Mucosa of stomach (tissue), 1 donor: ENCODE results near the gene MUC22.
"Not testable (repeated sequence)": the region's sequence is repeated elsewhere in the genome, so short reads cannot be mapped to it uniquely, and the experiment has no call there.

ENCODE experiments used
- H3K27me3 ChIP-seq: one replicate; pipeline ENCODE4 v1.7.0; 2013; ENCODE audit warnings: mild to moderate bottlenecking, low read length; ENCODE audit not compliant: control insufficient read depth, insufficient read depth
- H3K36me3 ChIP-seq: one replicate; pipeline ENCODE4 v1.7.0; 2013; ENCODE audit warnings: low read length; ENCODE audit not compliant: control insufficient read depth, insufficient read depth
- H3K4me1 ChIP-seq: one replicate; pipeline ENCODE4 v1.7.0; 2013; ENCODE audit warnings: mild to moderate bottlenecking, low read length; ENCODE audit not compliant: control insufficient read depth, insufficient read depth
- H3K4me3 ChIP-seq: one replicate; pipeline ENCODE4 v1.7.0; 2013; ENCODE audit warnings: low read length
- H3K9ac ChIP-seq: one replicate; pipeline ENCODE4 v1.7.0; 2013; ENCODE audit warnings: mild to moderate bottlenecking, low read length, moderate library complexity
- H3K9me3 ChIP-seq: one replicate; pipeline ENCODE4 v1.7.0; 2013; ENCODE audit warnings: mild to moderate bottlenecking, low read length, moderate library complexity; ENCODE audit not compliant: control insufficient read depth
- donor health status: Pancreatic carcinoma.

The MUC22 gene

GRCh38 chr6:30979690-30980089 is 30.6 kb upstream of the MUC22 start:
- H3K4me1 ChIP-seq = peaks cover 25% of the 10 kb centered on the region
- H3K4me3 ChIP-seq = no peak overlapping the region
- no peaks in the 10 kb centered on the region for H3K27me3 ChIP-seq
- no peaks in the 10 kb centered on the region for H3K9me3 ChIP-seq
- H3K9ac ChIP-seq = no peak overlapping the region
- no peaks in the 10 kb centered on the region for H3K36me3 ChIP-seq

- Histone ChIP-seq H3K36me3 (no peaks in the 10 kb centered on the region), H3K9me3 (no peaks in the 10 kb centered on the region), H3K27me3 (no peaks in the 10 kb centered on the region), H3K4me1 (peaks cover 19% of the 10 kb centered on the region), H3K9ac (no peak overlapping the region), H3K4me3 (no peak overlapping the region)
These were observed 28.1 kb upstream of the MUC22 start for GRCh38 chr6:30981942-30982772.

DNA sequence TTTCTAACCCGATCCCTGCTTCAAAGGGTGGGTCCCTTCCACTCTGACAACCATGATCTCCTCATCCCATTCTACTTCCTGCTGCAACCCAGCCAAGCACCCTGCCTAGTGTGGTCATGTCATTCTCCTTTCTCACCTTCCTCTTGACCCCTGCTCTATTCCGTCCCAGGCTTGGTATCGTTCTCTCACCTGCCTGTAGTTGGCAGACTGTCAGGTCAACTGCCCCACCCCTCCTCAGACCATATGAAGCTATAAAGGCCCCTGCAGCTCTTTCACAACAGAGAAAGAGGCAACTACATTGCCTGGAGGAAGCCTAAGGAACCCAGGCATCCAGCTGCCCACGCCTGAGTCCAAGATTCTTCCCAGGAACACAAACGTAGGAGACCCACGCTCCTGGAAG is 26.8 kb upstream of the MUC22 start, which contains the start of gene MUC21:
Gene MUC21, plus strand, starts transcription at position 280 of the 400 bp plus-strand sequence. CDS start 241 bp downstream, outside the sequence.
- no peaks in the 10 kb centered on the region for H3K9me3 ChIP-seq
- H3K36me3 ChIP-seq = no peaks in the 10 kb centered on the region
- H3K27me3 ChIP-seq = no peaks in the 10 kb centered on the region
- no peak within 1 kb of the TSS for H3K4me3 ChIP-seq
- peaks cover 19% of the 10 kb centered on the region for H3K4me1 ChIP-seq
- no peak within 1 kb of the TSS for H3K9ac ChIP-seq

DNA sequence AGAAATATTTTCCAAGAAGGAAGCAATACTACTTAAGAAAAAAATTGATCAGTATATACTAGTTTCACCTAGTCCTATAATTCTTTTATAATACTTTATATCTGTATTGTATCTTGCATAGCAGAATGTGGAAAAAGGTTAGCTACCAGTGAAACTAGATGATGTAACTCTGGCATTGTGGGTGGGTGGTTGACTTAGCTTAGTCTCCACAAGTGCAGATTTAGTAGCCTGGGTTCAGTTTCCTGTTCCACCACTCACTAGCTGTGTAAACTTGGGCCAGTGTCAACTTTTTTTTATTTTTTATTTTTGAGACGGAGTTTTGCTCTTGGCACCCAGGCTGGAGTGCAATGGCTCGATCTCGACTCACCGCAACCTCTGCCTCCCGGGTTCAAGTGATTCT is 24.8 kb upstream of the MUC22 start:
- no peaks in the 10 kb centered on the region for H3K27me3 ChIP-seq
- H3K9ac ChIP-seq = no peak overlapping the region
- H3K9me3 ChIP-seq = no peaks in the 10 kb centered on the region
- H3K4me3 ChIP-seq = no peak overlapping the region
- H3K4me1 ChIP-seq = peaks cover 19% of the 10 kb centered on the region
- H3K36me3 ChIP-seq = no peaks in the 10 kb centered on the region

- no peak overlapping the region for H3K4me3 ChIP-seq
- peaks cover 12% of the 10 kb centered on the region for H3K4me1 ChIP-seq
- H3K36me3 ChIP-seq = no peaks in the 10 kb centered on the region
- H3K9ac ChIP-seq = no peak overlapping the region
- H3K27me3 ChIP-seq = no peaks in the 10 kb centered on the region
- H3K9me3 ChIP-seq = no peaks in the 10 kb centered on the region
These were observed 23.0 kb upstream of the MUC22 start for GRCh38 chr6:30987304-30987703.

DNA sequence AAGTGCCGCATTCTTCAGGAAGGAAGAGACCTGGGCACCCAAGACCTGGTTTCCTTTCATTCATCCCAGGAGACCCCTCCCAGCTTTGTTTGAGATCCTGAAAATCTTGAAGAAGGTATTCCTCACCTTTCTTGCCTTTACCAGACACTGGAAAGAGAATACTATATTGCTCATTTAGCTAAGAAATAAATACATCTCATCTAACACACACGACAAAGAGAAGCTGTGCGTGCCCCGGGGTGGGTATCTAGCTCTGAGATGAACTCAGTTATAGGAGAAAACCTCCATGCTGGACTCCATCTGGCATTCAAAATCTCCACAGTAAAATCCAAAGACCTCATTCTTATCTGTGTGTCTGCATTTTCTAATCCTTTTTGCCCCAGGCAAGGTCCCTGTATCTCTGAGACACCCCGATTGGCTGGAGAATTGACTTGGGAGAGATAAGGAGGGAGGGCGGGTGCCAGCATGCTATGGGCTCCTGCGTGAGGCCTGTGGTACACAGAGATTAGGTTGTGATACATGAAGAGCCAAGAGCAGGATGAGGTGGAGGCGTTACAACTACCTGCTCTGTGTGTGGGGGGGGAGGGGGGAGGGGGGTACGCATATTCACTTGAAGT is 22.0 kb upstream of the MUC22 start:
- Histone ChIP-seq H3K9me3 (no peaks in the 10 kb centered on the region), H3K36me3 (no peaks in the 10 kb centered on the region), H3K4me1 (peaks cover 4% of the 10 kb centered on the region), H3K9ac (no peak overlapping the region), H3K4me3 (no peak overlapping the region), H3K27me3 (no peaks in the 10 kb centered on the region)

- Histone ChIP-seq H3K4me3 (no peak overlapping the region), H3K9me3 (no peaks in the 10 kb centered on the region), H3K9ac (no peak overlapping the region), H3K36me3 (no peaks in the 10 kb centered on the region), H3K4me1 (no peaks in the 10 kb centered on the region), H3K27me3 (no peaks in the 10 kb centered on the region)
These were observed 19.7 kb upstream of the MUC22 start for GRCh38 chr6:30990422-30991086.

DNA sequence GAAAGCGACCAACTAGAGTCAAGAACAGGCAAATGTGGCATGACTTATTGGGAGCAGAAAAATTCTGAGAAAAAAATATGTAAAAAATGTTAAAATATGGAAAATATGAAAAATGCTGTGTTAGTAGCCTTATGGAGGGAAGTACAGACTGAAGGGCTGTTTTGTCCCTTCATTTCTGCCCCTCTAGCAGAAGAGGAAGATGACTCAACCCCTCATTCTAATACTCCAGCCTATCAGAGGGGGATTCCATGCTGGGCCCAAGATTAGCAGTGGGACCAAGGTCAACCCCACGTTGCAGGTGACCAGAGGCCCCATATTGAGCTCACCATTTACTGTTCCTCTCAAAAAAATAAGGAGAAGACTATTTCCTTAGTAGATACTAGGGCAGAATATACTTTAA is 18.4 kb upstream of the MUC22 start:
- no peaks in the 10 kb centered on the region for H3K36me3 ChIP-seq
- H3K27me3 ChIP-seq = no peaks in the 10 kb centered on the region
- no peaks in the 10 kb centered on the region for H3K4me1 ChIP-seq
- H3K9me3 ChIP-seq = no peaks in the 10 kb centered on the region
- no peak overlapping the region for H3K9ac ChIP-seq
- H3K4me3 ChIP-seq = no peak overlapping the region

- no peak overlapping the region for H3K4me3 ChIP-seq
- no peaks in the 10 kb centered on the region for H3K27me3 ChIP-seq
- no peaks in the 10 kb centered on the region for H3K9me3 ChIP-seq
- no peak overlapping the region for H3K9ac ChIP-seq
- H3K4me1 ChIP-seq = no peaks in the 10 kb centered on the region
- H3K36me3 ChIP-seq = no peaks in the 10 kb centered on the region
These were observed 13.0 kb upstream of the MUC22 start for GRCh38 chr6:30997301-30997700.

GRCh38 chr6:30998785-30999184 is 11.5 kb upstream of the MUC22 start:
- Histone ChIP-seq H3K27me3 (no peaks in the 10 kb centered on the region), H3K36me3 (no peaks in the 10 kb centered on the region), H3K9ac (no peak overlapping the region), H3K9me3 (no peaks in the 10 kb centered on the region), H3K4me1 (no peaks in the 10 kb centered on the region), H3K4me3 (no peak overlapping the region)

DNA sequence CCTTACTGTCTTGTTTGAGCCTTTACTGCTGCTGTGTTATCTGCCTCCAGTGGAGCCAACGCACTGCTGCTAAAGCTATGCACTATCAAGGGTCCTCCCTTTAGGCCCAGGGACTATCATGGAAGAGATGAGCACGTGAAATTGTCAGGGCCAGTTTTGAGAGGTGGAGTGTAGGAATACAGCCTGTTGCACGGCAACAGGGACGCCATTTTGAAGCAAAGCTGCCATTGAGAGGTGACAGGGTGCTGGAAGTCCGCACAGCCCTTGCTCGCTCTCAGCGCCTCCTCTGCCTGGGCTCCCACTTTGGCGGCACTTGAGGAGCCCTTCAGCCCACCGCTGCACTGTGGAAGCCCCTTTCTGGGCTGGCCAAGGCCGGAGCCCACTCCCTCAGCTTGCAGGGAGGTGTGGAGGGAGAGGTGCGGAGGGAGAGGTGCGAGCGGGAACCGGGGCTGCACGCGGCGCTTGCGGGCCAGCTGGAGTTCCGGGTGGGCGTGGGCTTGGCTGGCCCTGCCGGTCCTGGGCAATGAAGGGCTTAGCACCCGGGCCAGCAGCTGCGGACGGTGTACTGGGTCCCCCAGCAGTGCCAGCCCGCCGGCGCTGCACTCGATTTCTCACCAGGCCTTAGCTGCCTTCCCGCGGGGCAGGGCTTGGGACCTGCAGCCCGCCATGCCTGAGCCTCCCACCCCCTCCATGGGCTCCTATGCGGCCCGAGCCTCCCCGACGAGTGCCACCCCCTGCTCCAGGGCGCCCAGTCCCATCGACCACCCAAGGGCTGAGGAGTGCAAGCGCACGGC is 10.0 kb upstream of the MUC22 start:
- not testable (repeated sequence) for H3K9ac ChIP-seq, H3K4me1 ChIP-seq, H3K27me3 ChIP-seq, H3K9me3 ChIP-seq, H3K4me3 ChIP-seq, H3K36me3 ChIP-seq
